Measurements from ENCODE around the gene ARHGEF12. TPM values are rescaled to one million over a fixed set of nuclear protein-coding genes. Genes with fewer than 3 reads are reported as not detected.

The ARHGEF12 gene
- total RNA-seq, 1 donor from 2014 or later, result 95.5 TPM

DNA sequence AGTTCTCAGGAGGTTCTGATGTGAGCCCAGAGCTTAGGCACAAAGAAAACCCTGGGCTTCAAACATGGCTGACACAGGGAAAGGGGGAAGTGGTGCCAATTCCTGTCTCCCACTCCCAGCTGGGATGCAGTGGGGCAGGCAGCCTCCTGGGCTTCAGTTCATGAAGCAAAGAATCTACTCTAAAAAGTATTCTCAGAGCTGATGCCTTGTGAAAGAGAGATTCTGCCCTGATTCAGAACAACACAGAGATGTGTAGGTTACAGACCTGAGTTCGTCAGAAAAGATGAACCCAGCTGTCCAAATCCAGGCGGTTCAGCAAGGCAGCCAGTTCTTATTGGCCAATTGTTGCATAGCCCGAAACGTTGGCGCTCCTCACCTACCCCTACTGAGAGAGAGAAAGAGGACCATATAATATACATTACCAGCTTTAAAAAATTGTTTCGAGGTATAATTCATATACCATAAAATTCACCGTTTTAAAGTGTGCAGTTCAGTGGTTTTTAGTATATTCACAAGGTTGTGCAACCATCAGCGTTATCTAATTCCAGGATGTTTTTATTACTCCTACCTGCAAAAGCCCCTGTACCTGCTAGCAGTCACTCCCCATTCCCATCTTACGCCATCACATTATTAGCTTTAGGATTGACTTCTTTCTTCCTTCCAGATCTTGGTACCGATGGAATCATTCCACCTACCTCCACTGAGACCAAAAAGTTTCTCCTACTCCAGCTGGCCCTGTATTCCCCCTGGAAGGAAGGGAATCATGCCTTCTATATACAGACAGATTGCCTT, 18.3 kb upstream of the ARHGEF12 start:
- DNase-seq (ENCODE audit: low read depth, low spot score), result no peak

DNA sequence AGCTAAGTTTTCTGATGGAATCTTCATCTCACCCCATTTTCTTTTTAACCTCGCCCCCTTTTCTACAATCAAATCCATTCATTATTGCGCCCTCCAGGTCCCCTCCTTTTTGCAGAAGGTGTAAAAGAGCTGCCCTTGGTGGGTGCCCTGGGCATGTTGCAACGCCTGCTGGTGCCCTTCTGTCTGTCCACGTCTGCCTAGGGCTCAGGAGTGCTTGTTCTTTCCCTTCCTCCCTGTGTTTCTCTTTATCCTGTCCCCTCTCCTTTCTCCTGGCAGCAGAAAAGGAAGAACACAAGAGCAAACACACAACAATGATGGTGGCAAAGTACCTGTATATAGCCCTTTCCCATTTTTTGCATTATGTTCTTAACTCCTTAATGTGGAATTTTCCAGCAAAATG, 17.3 kb upstream of the ARHGEF12 start:
- no peak for DNase-seq (ENCODE audit: low read depth, low spot score)

- DNase-seq (ENCODE audit: low read depth, low spot score), result no peak
Measured at GRCh38 chr11:120324932-120325810, 11.0 kb upstream of the ARHGEF12 start, which contains the start of gene TLCD5. Gene TLCD5, plus strand, starts transcription at chr11:120325299. Its CDS starts 2,143 bp downstream, at chr11:120327442.

GRCh38 chr11:120326228-120326627, 10.0 kb upstream of the ARHGEF12 start:
- DNase-seq (ENCODE audit: low read depth, low spot score), result no peak

- no peak for DNase-seq (ENCODE audit: low read depth, low spot score)
Measured at GRCh38 chr11:120326845-120327281, 9.3 kb upstream of the ARHGEF12 start.

DNA sequence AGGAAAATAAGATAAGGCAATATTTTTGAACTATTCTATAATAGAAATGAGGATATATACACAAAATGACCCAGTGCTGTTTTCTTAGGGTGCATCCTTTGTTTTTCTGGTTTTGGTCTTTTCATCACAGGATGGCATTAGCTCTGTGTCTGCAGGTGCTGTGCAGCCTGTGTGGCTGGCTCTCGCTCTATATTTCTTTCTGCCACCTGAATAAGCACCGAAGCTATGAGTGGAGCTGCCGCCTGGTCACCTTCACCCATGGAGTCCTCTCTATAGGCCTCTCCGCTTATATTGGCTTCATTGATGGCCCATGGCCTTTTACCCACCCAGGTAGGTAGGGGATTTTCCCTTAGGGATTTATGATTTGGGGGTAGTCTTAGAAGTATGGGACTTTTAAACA, 8.9 kb upstream of the ARHGEF12 start:
- no peak for DNase-seq (ENCODE audit: low read depth, low spot score)

DNA sequence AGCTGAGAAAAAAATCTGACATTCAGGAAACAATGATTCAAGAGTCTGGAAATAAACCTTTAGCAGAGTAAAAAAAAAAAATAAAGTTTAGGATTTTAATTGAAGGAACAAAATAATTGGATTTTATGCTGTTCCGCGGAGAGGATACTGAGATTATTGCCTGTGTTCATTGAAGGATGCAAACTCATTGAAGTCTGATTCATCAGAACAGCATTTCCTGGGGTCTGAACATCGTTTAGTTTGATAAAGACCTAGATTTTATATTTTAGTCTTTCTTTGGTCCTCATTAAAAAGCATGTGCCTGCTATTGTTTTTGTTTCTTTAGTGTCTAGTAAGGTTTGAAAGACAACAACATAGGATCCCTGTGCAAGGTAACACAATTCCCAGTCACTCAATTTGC, 6.7 kb upstream of the ARHGEF12 start:
- no peak for DNase-seq (ENCODE audit: low read depth, low spot score)

DNA sequence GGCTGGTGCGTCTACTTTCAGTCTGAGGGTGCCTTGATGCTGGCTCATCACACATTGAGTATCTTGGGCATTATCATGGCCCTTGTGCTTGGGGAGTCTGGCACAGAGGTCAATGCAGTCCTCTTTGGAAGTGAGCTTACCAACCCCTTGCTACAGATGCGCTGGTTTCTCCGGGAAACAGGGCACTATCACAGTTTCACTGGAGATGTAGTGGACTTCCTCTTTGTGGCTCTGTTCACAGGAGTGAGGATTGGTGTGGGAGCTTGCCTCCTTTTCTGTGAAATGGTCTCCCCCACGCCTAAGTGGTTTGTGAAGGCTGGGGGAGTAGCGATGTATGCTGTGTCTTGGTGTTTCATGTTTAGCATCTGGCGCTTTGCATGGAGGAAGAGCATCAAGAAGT, 6.2 kb upstream of the ARHGEF12 start:
- no peak for DNase-seq (ENCODE audit: low read depth, low spot score)

GRCh38 chr11:120331301-120331996, 4.8 kb upstream of the ARHGEF12 start:
- no peak for DNase-seq (ENCODE audit: low read depth, low spot score)

- no peak for DNase-seq (ENCODE audit: low read depth, low spot score)
Measured at GRCh38 chr11:120332822-120333716, 3.1 kb upstream of the ARHGEF12 start.

GRCh38 chr11:120333801-120334200, 2.4 kb upstream of the ARHGEF12 start:
- no peak for DNase-seq (ENCODE audit: low read depth, low spot score)

DNA sequence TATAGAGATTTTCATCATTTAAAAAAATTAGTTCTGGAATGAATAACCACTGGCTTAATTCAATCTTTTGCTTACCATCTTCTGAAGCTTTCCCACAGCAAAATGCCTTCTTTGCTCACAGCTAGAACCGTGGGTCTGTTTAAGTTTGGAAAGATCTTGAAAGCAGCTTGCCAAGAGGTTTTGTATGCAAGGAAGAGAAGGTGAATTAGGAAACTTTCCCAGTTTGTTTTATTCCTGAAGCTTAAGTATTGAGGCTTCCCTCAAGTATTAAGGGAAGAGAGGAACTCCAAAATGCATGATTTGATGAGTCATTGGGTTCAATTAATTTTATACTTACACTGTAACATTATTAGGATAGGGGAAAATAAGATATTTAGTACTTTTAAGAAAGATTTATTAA, 1.9 kb upstream of the ARHGEF12 start:
- DNase-seq (ENCODE audit: low read depth, low spot score), result no peak

DNA sequence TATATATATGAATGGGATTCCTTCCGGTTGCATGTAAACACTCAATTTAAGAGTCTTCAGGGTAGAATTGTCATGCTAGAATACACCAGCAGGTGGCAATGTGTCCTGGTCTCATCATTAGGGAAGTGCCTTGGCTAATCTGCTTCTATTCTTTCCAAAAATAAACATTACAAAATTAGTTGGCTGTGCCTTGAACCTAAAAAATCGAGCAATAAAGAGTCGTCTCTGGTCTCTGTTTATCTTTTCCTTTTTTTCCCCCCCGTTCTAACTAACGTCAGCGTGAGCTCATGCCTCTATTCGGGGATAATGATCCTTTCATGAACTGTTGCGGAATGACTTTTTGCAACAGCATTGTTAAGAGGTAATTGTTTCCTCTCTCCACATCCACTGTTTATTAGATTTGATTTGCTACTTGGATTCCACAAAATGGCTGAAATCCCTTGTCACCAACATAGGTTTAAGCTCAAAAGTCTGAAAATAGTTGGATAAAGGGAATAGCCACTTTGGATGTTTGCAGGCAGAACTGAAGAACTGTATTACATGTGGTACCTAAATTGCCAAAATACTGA, 1.2 kb upstream of the ARHGEF12 start:
- peak; percentile 66 for DNase-seq (ENCODE audit: low read depth, low spot score)

DNA sequence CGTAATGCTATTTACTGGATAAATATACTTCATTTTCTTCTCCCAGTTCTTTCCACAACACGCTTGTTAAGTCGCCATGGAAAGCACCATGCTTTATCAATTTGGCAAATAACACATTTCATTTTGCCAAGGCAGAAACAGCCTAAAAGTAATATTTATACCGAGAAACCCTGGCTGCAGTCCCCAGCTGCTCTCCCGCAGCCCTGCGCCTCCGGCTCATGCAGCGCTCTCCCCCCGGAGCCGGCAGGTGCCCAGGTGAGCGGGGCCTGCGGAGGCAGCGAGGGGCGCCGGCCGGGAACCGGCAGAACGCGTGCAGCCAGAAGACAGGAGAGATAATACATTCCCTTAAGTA, 681 bp upstream of the ARHGEF12 start:
- no peak for DNase-seq (ENCODE audit: low read depth, low spot score)

DNA sequence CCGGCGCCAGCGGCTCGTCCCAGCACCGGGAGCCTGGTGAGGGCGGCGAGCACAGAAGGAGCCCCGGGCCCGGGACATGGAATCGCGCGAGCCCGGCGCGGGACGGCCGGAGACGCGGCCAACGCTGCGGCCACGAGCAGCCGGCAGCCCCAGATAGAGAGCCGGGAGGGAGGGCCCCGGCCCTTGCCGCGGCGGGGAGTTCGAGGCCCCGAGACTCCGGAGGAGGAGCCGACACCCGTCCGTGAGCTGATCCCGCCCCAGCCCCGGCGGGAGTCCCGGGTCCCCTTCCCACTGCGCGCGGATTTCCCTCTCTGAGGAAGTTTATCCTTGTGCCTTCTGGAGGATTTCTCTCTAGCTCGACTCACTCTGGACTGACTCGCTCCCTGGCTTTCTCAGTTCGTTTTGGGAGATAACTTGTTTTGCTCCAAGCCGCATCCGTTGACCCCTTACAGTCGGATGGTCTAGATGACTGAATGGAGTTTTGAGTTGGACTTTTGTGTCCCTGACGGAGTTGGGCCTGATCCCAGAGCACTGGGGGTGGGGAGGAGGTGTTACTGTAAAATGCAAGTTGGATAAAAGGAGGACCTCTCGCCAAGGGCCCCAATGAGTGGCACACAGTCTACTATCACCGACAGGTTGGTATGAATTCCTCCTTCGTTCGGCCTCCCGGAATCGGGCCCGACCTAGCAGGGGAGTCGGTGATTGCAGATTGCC, 585 bp downstream of the ARHGEF12 start:
- DNase-seq (ENCODE audit: low read depth, low spot score), result no peak

GRCh38 chr11:120337355-120338106, 1.3 kb downstream of the ARHGEF12 start:
- no peak for DNase-seq (ENCODE audit: low read depth, low spot score)

DNA sequence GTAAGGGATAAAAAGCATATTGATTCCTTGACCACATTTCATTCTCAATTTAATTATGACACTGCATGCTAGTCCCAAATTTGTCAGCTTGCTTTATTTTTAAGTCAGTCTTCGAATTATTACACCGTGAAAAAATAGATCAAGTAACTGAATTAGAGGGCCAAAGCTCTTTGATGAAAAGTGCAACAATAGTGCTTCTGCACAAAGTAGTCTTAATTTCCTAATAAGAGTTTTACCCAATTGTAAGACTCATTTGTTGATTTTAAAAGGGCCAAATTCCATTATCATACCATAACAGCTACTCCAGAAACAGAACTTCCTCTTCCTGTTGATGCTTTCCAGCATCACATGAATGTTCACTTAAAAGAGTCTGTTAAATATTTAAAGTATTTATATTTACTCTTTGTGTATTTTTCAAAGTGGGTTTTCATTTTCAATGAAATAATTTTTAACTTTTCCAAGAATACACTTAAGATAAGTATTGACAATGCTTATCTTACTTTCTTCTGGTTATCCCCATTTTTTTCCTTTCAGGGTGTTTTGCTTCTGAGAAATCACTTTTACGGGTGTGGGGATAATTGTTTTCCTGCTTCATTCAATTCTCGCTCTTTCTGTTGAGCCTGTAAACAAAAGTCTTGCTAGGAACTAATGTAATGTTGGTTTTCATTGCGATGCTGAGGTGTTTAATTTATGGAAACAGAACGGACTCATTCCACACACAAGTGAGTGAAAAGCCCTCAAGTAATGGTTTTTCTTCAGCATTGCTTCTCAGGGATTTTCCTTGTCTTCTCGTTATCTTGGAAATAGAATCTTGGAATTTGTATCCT, 2.1 kb downstream of the ARHGEF12 start:
- no peak for DNase-seq (ENCODE audit: low read depth, low spot score)

GRCh38 chr11:120339394-120339890, 3.2 kb downstream of the ARHGEF12 start:
- DNase-seq (ENCODE audit: low read depth, low spot score), result no peak

Measured in pulmonary artery endothelial cell (primary cell).